SU-DHL-6 (cell line): ENCODE measurements around the gene TSPYL2.

ENCODE experiments used
- H2AFZ ChIP-seq: fragments of 200-600 bp; sonication (generic); 2 replicates; pipeline ENCODE4 v1.6.1; 2014; ENCODE audit warnings: low read depth, mild to moderate bottlenecking, moderate library complexity, mixed read lengths, antibody characterized with exemption, low read length; ENCODE audit not compliant: severe bottlenecking
- H3F3A ChIP-seq: fragments of 200-600 bp; shearing (Covaris generic); 2 replicates; pipeline ENCODE4 v1.6.0; 2016; ENCODE audit warnings: antibody characterized with exemption, mild to moderate bottlenecking; ENCODE audit not compliant: insufficient read depth
- H3K27ac ChIP-seq: fragments of 200-600 bp; sonication (generic); 2 replicates; pipeline ENCODE4 v1.5.1; 2016; ENCODE audit warnings: low read depth, mild to moderate bottlenecking, low read length, moderate library complexity, mixed read lengths
- H3K27me3 ChIP-seq: fragments of 200-600 bp; sonication (generic), shearing (Covaris generic); 2 replicates; pipeline ENCODE4 v1.6.0; 2014; ENCODE audit warnings: mild to moderate bottlenecking, low read length
- H3K36me3 ChIP-seq: fragments of 200-600 bp; sonication (generic); 2 replicates; pipeline ENCODE4 v1.6.1; 2014; ENCODE audit warnings: mild to moderate bottlenecking, low read length, mixed read lengths
- H3K4me2 ChIP-seq: fragments of 300-600, 200-600 bp; shearing (Covaris generic), sonication (generic); 2 replicates; pipeline ENCODE4 v1.6.0; 2014; ENCODE audit warnings: low read length, low read depth, mild to moderate bottlenecking; ENCODE audit not compliant: poor library complexity, severe bottlenecking
- H3K4me3 ChIP-seq: fragments of 200-600 bp; sonication (generic); 2 replicates; pipeline ENCODE4 v1.5.1; 2014; ENCODE audit warnings: antibody characterized with exemption, low read length, mild to moderate bottlenecking, mixed read lengths; ENCODE audit not compliant: insufficient read depth, poor library complexity, severe bottlenecking
- H3K79me2 ChIP-seq: fragments of 200-600 bp; sonication (generic); 2 replicates; pipeline ENCODE4 v1.6.1; 2014; ENCODE audit warnings: mild to moderate bottlenecking, low read length, moderate library complexity; ENCODE audit not compliant: insufficient read depth
- H3K9ac ChIP-seq: fragments of 200-600 bp; sonication (generic); 2 replicates; pipeline ENCODE4 v1.7.0; 2014; ENCODE audit warnings: mild to moderate bottlenecking, low read length
- H3K9me2 ChIP-seq: fragments of 200-600 bp; sonication (generic); replicated peaks from 2 replicates; pipeline ENCODE4 v1.6.1; 2014; ENCODE audit warnings: low read length; ENCODE audit not compliant: insufficient read depth
- H3K9me3 ChIP-seq: fragments of 200-600 bp; sonication (generic); 2 replicates; pipeline ENCODE4 v1.6.1; 2014; ENCODE audit warnings: low read length, mixed read lengths; ENCODE audit not compliant: insufficient read depth
- H4K20me1 ChIP-seq: fragments of 200-600 bp; sonication (generic); 2 replicates; pipeline ENCODE4 v1.6.1; 2014; ENCODE audit warnings: low read depth, mild to moderate bottlenecking, antibody characterized with exemption, low read length, moderate library complexity, mixed read lengths
- EZH2phosphoT487 ChIP-seq: fragments of 200-600 bp; sonication (generic), shearing (Covaris generic); conservative IDR thresholded peaks from 2 replicates; pipeline ENCODE4 v1.6.1; 2018; ENCODE audit warnings: mild to moderate bottlenecking, antibody characterized with exemption, low read length, moderate library complexity, mixed read lengths
- TF ChIP-seq, protein P1 (sequence below): fragments of 200-600 bp; sonication (generic); IDR thresholded peaks from one replicate; pipeline ENCODE4 v1.5.1; 2017; ENCODE audit warnings: antibody characterized with exemption, mild to moderate bottlenecking, low read length, moderate library complexity; ENCODE audit not compliant: insufficient read depth, poor library complexity, severe bottlenecking

TSPYL2 gene

GRCh38 chrX:53093177-53093655 lies 11.0 kb downstream of the TSPYL2 start:
- Histone ChIP-seq H3F3A (peaks cover 10% of the 10 kb centered on the region), H3K27ac (peak overlapping the region; percentile 84), H3K9me3 (no peaks in the 10 kb centered on the region), H3K36me3 (no peaks in the 10 kb centered on the region), H3K4me2 (peak overlapping the region; percentile 88), H2AFZ (peak overlapping the region; percentile 79), H4K20me1 (no peaks in the 10 kb centered on the region), H3K4me3 (peak overlapping the region; percentile 76), H3K9ac (peak overlapping the region; percentile 61), H3K27me3 (no peaks in the 10 kb centered on the region), H3K9me2 (no peaks in the 10 kb centered on the region), H3K79me2 (peaks cover 10% of the 10 kb centered on the region; the same call in 1 of the 2 replicates)
- TF ChIP-seq, protein P1, sequence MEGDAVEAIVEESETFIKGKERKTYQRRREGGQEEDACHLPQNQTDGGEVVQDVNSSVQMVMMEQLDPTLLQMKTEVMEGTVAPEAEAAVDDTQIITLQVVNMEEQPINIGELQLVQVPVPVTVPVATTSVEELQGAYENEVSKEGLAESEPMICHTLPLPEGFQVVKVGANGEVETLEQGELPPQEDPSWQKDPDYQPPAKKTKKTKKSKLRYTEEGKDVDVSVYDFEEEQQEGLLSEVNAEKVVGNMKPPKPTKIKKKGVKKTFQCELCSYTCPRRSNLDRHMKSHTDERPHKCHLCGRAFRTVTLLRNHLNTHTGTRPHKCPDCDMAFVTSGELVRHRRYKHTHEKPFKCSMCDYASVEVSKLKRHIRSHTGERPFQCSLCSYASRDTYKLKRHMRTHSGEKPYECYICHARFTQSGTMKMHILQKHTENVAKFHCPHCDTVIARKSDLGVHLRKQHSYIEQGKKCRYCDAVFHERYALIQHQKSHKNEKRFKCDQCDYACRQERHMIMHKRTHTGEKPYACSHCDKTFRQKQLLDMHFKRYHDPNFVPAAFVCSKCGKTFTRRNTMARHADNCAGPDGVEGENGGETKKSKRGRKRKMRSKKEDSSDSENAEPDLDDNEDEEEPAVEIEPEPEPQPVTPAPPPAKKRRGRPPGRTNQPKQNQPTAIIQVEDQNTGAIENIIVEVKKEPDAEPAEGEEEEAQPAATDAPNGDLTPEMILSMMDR = peak; percentile 23
- TF ChIP-seq EZH2phosphoT487 = no peak

- Histone ChIP-seq H4K20me1 (no peaks in the 10 kb centered on the region), H3K36me3 (no peaks in the 10 kb centered on the region), H2AFZ (peak within 1 kb of the TSS; percentile 82), H3K27ac (peak within 1 kb of the TSS; percentile 84), H3K9me2 (no peaks in the 10 kb centered on the region), H3K4me2 (peak within 1 kb of the TSS; percentile 88), H3K4me3 (peak within 1 kb of the TSS; percentile 76), H3K27me3 (no peaks in the 10 kb centered on the region), H3K79me2 (peaks cover 10% of the 10 kb centered on the region; the same call in 1 of the 2 replicates), H3K9me3 (no peaks in the 10 kb centered on the region), H3K9ac (peak within 1 kb of the TSS; percentile 61), H3F3A (peaks cover 10% of the 10 kb centered on the region)
- no peak for TF ChIP-seq EZH2phosphoT487
- TF ChIP-seq, protein P1 = no peak
Observed at GRCh38 chrX:53093748-53094581, 11.8 kb downstream of the TSPYL2 start, which contains the start of gene KANTR. TSS of gene KANTR (plus strand) at chrX:53094142. CDS start at chrX:53124273, 30,131 bp downstream.

- Histone ChIP-seq H3F3A (peaks cover 10% of the 10 kb centered on the region), H3K36me3 (no peaks in the 10 kb centered on the region), H3K4me3 (peak overlapping the region; percentile 76), H3K9me3 (no peaks in the 10 kb centered on the region), H3K27ac (peak overlapping the region; percentile 84), H3K4me2 (peak overlapping the region; percentile 88), H3K79me2 (peaks cover 10% of the 10 kb centered on the region; the same call in 1 of the 2 replicates), H3K27me3 (no peaks in the 10 kb centered on the region), H4K20me1 (no peaks in the 10 kb centered on the region), H3K9ac (peak overlapping the region; percentile 61), H3K9me2 (no peaks in the 10 kb centered on the region), H2AFZ (peak overlapping the region; percentile 82)
- TF ChIP-seq EZH2phosphoT487 = no peak
- TF ChIP-seq, protein P1 = no peak
Observed at GRCh38 chrX:53094582-53094905, 12.4 kb downstream of the TSPYL2 start.
